ENCODE measurements around the gene RECK.
"Not testable (repeated sequence)": the region's sequence is repeated elsewhere in the genome, so short reads cannot be mapped to it uniquely, and the experiment has no call there.

RECK gene, protein sequence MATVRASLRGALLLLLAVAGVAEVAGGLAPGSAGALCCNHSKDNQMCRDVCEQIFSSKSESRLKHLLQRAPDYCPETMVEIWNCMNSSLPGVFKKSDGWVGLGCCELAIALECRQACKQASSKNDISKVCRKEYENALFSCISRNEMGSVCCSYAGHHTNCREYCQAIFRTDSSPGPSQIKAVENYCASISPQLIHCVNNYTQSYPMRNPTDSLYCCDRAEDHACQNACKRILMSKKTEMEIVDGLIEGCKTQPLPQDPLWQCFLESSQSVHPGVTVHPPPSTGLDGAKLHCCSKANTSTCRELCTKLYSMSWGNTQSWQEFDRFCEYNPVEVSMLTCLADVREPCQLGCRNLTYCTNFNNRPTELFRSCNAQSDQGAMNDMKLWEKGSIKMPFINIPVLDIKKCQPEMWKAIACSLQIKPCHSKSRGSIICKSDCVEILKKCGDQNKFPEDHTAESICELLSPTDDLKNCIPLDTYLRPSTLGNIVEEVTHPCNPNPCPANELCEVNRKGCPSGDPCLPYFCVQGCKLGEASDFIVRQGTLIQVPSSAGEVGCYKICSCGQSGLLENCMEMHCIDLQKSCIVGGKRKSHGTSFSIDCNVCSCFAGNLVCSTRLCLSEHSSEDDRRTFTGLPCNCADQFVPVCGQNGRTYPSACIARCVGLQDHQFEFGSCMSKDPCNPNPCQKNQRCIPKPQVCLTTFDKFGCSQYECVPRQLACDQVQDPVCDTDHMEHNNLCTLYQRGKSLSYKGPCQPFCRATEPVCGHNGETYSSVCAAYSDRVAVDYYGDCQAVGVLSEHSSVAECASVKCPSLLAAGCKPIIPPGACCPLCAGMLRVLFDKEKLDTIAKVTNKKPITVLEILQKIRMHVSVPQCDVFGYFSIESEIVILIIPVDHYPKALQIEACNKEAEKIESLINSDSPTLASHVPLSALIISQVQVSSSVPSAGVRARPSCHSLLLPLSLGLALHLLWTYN

DNA sequence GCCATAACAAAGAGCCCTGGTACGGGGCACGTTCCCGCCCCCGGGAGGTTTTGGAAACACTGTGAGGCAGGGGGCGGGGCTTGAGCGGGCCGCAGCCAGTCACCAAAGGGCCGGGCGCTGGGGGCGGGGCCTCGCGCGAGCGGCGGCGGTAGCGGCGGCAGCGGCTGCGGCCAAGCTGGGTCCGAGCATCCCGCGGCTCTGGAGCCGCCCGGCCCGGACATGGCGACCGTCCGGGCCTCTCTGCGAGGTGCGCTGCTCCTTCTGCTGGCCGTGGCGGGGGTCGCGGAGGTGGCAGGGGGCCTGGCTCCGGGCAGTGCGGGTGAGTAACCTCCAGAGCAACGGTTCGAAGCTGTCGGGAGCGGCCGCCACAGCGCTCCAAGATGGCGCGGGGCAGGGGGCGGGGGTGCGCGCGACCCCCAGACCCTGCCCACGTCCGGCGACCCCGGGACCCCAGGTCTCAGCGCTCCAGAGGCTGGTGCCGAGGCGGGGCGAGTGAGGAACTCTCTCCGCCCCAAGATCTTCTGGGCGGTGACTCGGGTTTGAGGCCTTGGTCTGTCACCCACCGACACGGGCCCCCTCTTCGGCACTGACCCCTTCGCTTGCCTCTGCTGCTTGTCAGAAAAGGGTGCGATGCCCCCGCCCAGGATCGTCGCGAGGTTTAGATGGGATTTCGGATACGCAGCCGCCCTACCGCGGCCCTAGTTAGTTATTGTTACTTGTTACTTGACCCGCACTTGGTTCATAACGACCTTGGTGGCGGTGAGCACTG, at the start of gene RECK:
Gene RECK (plus strand): TSS at position 134 of the 769 bp plus-strand sequence. CDS start 86 bp downstream, at position 220.
- TF ChIP-seq, protein P1, sequence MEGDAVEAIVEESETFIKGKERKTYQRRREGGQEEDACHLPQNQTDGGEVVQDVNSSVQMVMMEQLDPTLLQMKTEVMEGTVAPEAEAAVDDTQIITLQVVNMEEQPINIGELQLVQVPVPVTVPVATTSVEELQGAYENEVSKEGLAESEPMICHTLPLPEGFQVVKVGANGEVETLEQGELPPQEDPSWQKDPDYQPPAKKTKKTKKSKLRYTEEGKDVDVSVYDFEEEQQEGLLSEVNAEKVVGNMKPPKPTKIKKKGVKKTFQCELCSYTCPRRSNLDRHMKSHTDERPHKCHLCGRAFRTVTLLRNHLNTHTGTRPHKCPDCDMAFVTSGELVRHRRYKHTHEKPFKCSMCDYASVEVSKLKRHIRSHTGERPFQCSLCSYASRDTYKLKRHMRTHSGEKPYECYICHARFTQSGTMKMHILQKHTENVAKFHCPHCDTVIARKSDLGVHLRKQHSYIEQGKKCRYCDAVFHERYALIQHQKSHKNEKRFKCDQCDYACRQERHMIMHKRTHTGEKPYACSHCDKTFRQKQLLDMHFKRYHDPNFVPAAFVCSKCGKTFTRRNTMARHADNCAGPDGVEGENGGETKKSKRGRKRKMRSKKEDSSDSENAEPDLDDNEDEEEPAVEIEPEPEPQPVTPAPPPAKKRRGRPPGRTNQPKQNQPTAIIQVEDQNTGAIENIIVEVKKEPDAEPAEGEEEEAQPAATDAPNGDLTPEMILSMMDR (conservative IDR thresholded peaks at IDR 0.05), result no peak
- peak; percentile 71 for TF ChIP-seq ZFX (IDR thresholded peaks at IDR 0.05)
- peak within 1 kb of the TSS; percentile 71 for H3K27ac ChIP-seq

DNA sequence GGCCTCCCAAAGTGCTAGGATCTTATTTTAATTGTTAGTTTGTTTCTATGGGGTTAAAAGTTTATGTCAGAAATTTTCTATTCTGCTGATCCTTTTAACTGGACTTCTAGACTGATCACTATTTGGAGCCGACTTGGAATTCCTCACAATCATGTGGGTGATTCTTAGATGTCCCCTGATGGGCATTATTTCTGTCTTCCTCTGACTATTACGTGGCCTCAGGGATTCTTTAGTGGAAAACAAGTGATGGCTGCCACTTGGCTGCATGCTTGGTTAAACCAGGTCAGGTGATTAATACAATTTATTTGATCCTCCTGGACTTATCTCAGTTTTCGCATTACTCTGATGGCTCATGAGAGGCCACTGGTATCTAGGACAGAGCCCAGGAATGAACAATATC, 46.6 kb upstream of the RECK start:
- H3K27ac ChIP-seq, result no peak overlapping the region
- no peak for TF ChIP-seq ZFX (IDR thresholded peaks at IDR 0.05)
- TF ChIP-seq, protein P1 (conservative IDR thresholded peaks at IDR 0.05), result no peak

DNA sequence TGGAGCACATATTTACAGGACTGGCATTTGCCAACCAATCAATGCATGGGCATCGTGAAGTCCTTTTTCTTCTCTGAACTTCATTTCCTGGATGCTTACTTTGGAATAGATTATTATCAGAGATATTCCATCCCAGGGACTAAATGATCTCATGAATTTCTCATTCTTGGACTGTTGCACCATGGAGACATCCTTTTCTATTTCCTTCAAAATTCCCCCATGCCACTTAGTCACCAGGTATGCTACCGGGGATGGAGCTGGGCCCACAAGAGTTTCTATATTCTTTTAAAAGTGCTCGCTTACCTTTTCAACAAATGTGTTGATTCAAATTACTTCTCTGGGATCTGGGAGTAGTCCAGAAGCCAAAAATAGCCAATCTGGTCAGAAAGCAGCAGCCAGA, 43.6 kb upstream of the RECK start:
- peak overlapping the region; percentile 45; the same call in 1 of the 2 replicates for H3K27ac ChIP-seq

DNA sequence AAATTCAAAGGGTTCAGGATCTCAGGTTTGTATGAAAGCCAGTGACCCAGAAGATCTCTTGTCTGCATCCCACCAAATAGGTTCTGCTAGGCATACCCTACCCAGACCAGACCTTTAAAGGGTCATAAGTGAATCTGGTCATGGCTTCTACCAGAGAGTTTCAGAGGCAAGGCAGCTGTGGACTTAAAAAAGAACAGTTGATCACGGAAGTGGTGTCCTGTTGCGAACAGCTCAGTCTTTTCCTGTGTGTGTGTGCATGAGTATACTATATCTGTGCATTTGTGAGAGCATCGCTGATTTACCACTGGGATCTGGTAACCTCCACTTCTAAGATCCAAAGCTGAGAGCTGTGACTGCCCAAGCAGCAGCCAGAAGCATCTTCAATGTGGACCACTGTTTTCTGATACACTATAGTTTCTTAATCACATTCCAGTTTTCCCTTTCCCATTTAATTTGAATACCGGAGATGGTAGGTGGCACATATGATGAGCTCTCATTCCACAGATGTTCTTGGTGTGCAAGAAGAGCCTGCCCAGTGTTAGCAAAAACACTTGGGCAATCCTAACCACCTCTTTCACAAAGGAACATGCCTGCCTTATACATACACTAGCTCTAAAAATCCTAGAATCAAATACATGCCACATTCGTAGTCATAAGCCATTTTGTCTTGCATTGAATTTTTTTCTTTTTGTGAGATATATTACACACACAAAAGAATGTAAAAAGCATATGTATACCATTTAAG, 42.6 kb upstream of the RECK start:
- H3K27ac ChIP-seq, result peak overlapping the region; percentile 7; the same call in 1 of the 2 replicates
- no peak for TF ChIP-seq ZFX (IDR thresholded peaks at IDR 0.05)
- TF ChIP-seq, protein P1 (conservative IDR thresholded peaks at IDR 0.05), result no peak

DNA sequence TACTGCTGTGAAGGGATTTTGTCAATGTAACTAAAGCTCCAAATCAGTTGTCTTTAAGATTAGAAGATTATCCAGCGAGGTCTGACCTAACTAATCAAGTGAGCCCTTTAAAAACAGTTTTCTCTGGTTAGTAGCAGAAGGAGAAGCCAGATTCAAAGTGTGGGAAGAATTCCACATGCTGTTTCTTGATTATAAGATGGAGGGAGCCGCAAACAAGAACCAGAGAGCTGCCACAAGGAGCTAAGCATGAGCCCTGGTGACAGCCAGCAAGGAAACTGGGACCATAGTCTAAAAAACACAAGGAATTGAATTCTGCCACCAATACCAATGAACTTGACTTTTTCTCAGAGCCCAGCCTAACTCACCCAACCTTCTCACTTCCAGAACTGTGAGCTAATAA, 41.8 kb upstream of the RECK start:
- no peak for TF ChIP-seq ZFX (IDR thresholded peaks at IDR 0.05)
- no peak overlapping the region for H3K27ac ChIP-seq

DNA sequence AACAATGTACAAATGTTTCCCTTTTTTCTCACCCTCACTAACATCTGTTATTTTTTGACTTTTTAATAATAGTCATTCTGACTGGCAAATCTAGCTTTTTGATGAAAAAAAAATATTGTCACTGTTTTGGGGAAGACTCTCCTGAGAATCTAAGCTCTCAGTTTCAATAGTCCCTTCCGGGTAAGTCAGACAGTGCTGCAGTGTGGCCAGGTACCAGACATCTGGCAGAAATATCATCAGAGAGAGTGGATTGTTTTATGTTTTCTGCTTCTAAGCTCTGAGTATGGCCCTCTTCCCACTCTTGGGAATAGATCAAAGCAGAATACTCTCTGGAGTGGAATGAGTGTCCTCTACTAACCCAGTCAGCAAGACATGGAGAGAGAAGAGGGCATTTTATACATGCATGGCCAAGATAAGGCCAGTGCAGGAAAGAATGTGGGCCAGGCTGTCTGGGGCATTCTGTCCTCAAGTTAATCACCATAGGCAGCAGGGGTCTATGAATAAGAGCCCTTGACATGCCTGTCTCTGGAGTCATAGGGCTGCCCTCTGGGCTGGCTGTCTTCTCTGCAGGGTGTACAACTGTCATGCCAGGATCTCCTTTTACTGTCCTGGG, 40.2 kb upstream of the RECK start:
- no peak for TF ChIP-seq ZFX (IDR thresholded peaks at IDR 0.05)
- TF ChIP-seq, protein P1 (conservative IDR thresholded peaks at IDR 0.05), result no peak
- no peak overlapping the region for H3K27ac ChIP-seq

DNA sequence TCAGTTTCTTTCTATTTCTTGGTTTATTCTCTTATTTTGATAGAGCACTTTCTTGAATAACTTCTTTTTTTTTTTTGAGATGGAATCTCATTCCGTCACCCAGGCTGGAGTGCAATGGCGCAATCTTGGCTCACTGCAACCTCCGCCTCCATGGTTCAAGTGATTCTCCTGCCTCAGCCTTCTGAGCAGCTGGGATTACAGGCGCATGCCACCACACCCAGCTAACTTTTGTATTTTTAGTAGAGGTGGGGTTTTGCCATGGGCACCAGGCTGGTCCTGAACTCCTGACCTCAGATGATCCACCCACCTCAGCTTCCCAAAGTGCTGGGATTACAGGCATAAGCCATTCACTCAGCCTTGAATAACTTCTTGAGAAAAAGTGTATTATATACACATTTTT, 39.7 kb upstream of the RECK start:
- H3K27ac ChIP-seq, result not testable (repeated sequence)

DNA sequence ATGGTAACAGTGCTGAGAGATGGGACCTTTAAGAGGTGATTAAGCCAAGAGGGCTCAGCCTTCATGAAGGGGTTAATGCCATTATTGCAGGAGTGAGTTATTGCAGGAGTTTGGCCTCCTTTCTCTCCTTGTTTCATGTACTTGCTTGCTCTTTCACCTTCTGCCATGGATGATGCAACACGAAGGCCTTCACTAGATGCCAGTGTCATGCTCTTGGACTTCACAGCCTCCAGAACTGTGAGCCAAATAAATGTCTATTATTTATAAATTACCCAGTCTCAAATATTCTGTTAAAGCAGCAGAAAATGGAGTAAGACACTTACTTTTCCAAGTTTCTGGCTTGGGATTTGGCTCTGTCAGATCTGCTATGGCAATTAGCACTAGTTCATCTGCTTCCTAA, 38.4 kb upstream of the RECK start:
- TF ChIP-seq ZFX (IDR thresholded peaks at IDR 0.05), result no peak
- TF ChIP-seq, protein P1 (conservative IDR thresholded peaks at IDR 0.05), result no peak
- H3K27ac ChIP-seq, result no peak overlapping the region
